Erythroblast (primary cell): ENCODE results near the gene TAF11.

ENCODE experiments used
- DNase-seq, 2 experiments: peaks; one replicate each; lab custom pipeline; 2025; lab: John Stamatoyannopoulos, UW
- GATA1 ChIP-seq: IDR thresholded peaks from 2 replicates; pipeline ENCODE4 v1.6.1; 2011; ENCODE audit warnings: low read depth, mild to moderate bottlenecking, control low read depth, low read length, moderate library complexity
- POLR2A ChIP-seq: IDR thresholded peaks from 2 replicates; pipeline ENCODE4 v1.6.1; 2011; ENCODE audit warnings: mild to moderate bottlenecking, low read length

The TAF11 gene

GRCh38 chr6:34834789-34835518 lies 52.9 kb downstream of the TAF11 start:
- TF ChIP-seq GATA1 (no peak), POLR2A (no peak)
- peak; percentile 21 to 50 for DNase-seq

DNA sequence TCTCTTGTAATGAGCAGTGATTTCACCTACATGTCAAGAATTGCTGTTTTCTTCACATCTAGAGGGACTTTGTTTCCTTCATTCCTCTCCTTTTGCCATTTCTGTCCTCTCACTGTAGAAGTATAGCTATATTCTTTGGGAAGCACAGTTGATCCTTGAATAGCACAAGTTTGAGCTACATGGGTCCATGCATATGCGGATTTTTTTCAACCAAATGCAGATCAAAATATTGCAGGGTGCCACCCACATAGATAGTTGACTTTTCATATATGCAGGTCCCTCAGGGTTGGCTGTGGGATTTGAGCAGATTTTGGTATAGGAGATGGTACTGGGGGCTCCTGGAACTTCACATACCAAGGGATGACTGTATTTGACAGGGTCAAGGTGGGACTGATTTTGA lies 54.9 kb downstream of the TAF11 start:
- DNase-seq, result no peak
- TF ChIP-seq POLR2A (no peak), GATA1 (no peak)

DNA sequence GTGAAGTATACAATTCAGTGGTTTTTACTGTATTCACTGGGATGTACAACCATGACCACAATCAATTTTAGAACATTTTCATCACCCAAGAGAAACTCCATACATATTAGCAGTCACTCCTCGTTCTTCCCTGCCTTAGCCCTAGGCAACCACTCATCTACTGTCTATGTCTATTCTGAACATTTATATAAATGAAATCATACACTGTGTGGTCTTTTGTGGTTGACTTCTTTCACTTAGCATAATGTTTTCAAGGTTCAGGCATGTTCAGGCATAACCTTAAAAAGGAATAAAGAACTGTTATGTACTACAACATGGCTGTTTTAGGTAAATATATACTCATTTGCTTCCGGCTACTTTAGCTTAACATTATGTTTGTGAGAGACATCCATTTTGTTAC lies 58.7 kb downstream of the TAF11 start:
- TF ChIP-seq POLR2A (no peak), GATA1 (no peak)

More for the DNA sequence above, 58.7 kb downstream of the TAF11 start:
- no peak for DNase-seq
